ENCODE measurements around the gene CTAG2.

- TF ChIP-seq SKIL (IDR thresholded peaks at IDR 0.05; ENCODE audit: low read depth, poor library complexity, severe bottlenecking) (no peak), ELK1 (IDR thresholded peaks at IDR 0.05; ENCODE audit: low read depth, low read length) (no peak), PBX3 (IDR thresholded peaks at IDR 0.05; ENCODE audit: insufficient replicate concordance, low read depth, low read length) (no peak)
Measured at GRCh38 chrX:154661170-154661569, 7.8 kb upstream of the CTAG2 start.
